GM12878 (cell line): ENCODE measurements around the gene ETHE1. TPM values are rescaled to one million over a fixed set of nuclear protein-coding genes. Genes with fewer than 3 reads are reported as not detected.
"Not testable (repeated sequence)": the region's sequence is repeated elsewhere in the genome, so short reads cannot be mapped to it uniquely, and the experiment has no call there.

Experiments used
- ATAC-seq: fragments of 200-7000 bp; cut with Tn5 transposase; 3 replicates; pipeline ENCODE4 v1.9.1; 2020; ENCODE audit warnings: mild to moderate bottlenecking, moderate library complexity
- BruUV-seq: library from RNA; stranded (reverse); fragments of 400-500 nt; replicated peaks from 2 replicates; lab custom pipeline; 2021; lab: Mats Ljungman, UMichigan
- CTCF ChIA-PET: fragments of 300-600 bp; sonication (Branson Sonifier 250); formaldehyde crosslinking; extraction: SDS; loops from one replicate; lab custom pipeline; 2021; ENCODE audit warnings: inconsistent platforms; lab: Yijun Ruan, JAX
- POLR2A ChIA-PET: fragments of 350-600 bp; formaldehyde crosslinking; extraction: SDS; loops from one replicate; lab custom pipeline; 2021; ENCODE audit warnings: inconsistent platforms; lab: Charles Lee
- RAD21 ChIA-PET: fragments of 300-600 bp; sonication (Branson Sonifier 250); formaldehyde crosslinking; loops from one replicate; lab custom pipeline; 2023; ENCODE audit warnings: antibody characterized with exemption; ENCODE audit not compliant: unreplicated experiment; lab: Charles Lee
- SMC1A ChIA-PET: fragments of 300-600 bp; sonication (Branson Sonifier 250); formaldehyde crosslinking; loops from one replicate; lab custom pipeline; 2023; ENCODE audit not compliant: unreplicated experiment, uncharacterized antibody; lab: Charles Lee
- DNase-seq: peaks from one replicate; pipeline ENCODE4 v3.0.0-alpha.2; 2011; ENCODE audit warnings: low read depth, low spot score
- FAIRE-seq: peaks from 3 replicates; lab custom pipeline; 2011; peaks lifted over from hg19 to GRCh38; lab: Jason Lieb, UNC
- H2AFZ ChIP-seq: 2 replicates; pipeline ENCODE4 v1.6.0; 2011; ENCODE audit warnings: low read depth, low read length, control low read depth; ENCODE audit not compliant: control insufficient read depth
- H3K27ac ChIP-seq: 2 replicates; pipeline ENCODE4 v1.5.1; 2011; ENCODE audit warnings: control low read depth; ENCODE audit not compliant: control insufficient read depth, insufficient read depth
- H3K27me3 ChIP-seq, 2 experiments: replicated peaks in 1 of 2; 2 replicates each; pipeline versions ENCODE4 v1.6.0 to v1.6.1; 2011; ENCODE audit warnings: low read length in 1 of 2; ENCODE audit not compliant: control insufficient read depth in 2 of 2, insufficient read depth in 2 of 2
- H3K36me3 ChIP-seq, 2 experiments: 2 replicates each; pipeline ENCODE4 v1.5.1; 2011; ENCODE audit warnings: low read length in 1 of 2; ENCODE audit not compliant: control insufficient read depth in 2 of 2, insufficient read depth in 2 of 2
- H3K4me1 ChIP-seq: 2 replicates; pipeline ENCODE4 v1.6.1; 2011; ENCODE audit warnings: mild to moderate bottlenecking, low read length, moderate library complexity, mixed read lengths; ENCODE audit not compliant: control insufficient read depth, insufficient read depth
- H3K4me2 ChIP-seq: 2 replicates; pipeline ENCODE4 v1.6.0; 2011; ENCODE audit warnings: control low read depth; ENCODE audit not compliant: control insufficient read depth, insufficient read depth
- H3K4me3 ChIP-seq: fragments of 200-600 bp; sonication (generic); 2 replicates; pipeline ENCODE4 v1.5.1; 2016
- H3K79me2 ChIP-seq: 2 replicates; pipeline ENCODE4 v1.6.0; 2011; ENCODE audit warnings: low read length; ENCODE audit not compliant: control insufficient read depth, insufficient read depth
- H3K9ac ChIP-seq: 2 replicates; pipeline ENCODE4 v1.8.0; 2011; ENCODE audit warnings: low read length, control low read depth, mixed read lengths; ENCODE audit not compliant: control insufficient read depth, insufficient read depth
- H3K9me3 ChIP-seq: replicated peaks from 3 replicates; pipeline ENCODE4 v1.5.1; 2011; ENCODE audit warnings: mild to moderate bottlenecking, low read length; ENCODE audit not compliant: control insufficient read depth, insufficient read depth
- H4K20me1 ChIP-seq: 2 replicates; pipeline ENCODE4 v1.6.0; 2011; ENCODE audit not compliant: control insufficient read depth, insufficient read depth
- ATF7 ChIP-seq: fragments of 450-650 bp; IDR thresholded peaks from 2 replicates; pipeline ENCODE4 v1.6.1; 2016; ENCODE audit warnings: low read depth, mild to moderate bottlenecking
- NFYB ChIP-seq: IDR thresholded peaks from 2 replicates; pipeline ENCODE4 v1.6.1; 2011; ENCODE audit warnings: low read depth, mild to moderate bottlenecking, low read length, improper control_type of control experiment, moderate library complexity; ENCODE audit not compliant: insufficient read depth
- in situ Hi-C: fragments of 300-500 bp; cut with MboI; formaldehyde crosslinking; loops from 9 replicates; pipeline ENCODE4 v1.14.3; 2018; ENCODE audit warnings: mixed read lengths
- intact Hi-C: fragments of 100-400 bp; cut with micrococcal nuclease; formaldehyde crosslinking; loops from one replicate; pipeline ENCODE4 v1.14.2; 2022; ENCODE audit not compliant: unreplicated experiment
- polyA plus RNA-seq, 11 experiments: library from polyadenylated mRNA; depleted of rRNA in 4 of 11; unstranded in 6 of 11; stranded (reverse) in 5 of 11; fragments of >200 nt; fragmentation: Nextera tagmentation in 4 of 11; fragmentation: Illumina TruSeq in 1 of 11; extraction: Ambion mirVana in 4 of 11; extraction: Trizol in 1 of 11; gene quantifications; 1 replicate in 1 of 11; 2 replicates in 10 of 11; pipeline versions ENCODE4 v1.2.1 to v1.2.3, GENCODE V29; 2011 to 2016; ENCODE audit warnings: inconsistent platforms in 2 of 11, missing spikeins in 2 of 11, low read depth in 1 of 11
- total RNA-seq, 4 experiments: library from RNA; depleted of rRNA in 3 of 4; stranded (reverse); fragments of >200 nt in 3 of 4; fragmentation: Illumina TruSeq in 1 of 4; extraction: Trizol in 1 of 4; gene quantifications; 2 replicates each; pipeline versions ENCODE4 v1.2.1 to v1.2.3, GENCODE V29; 2013 to 2021
- TF ChIP-seq, protein P1 (sequence below): fragments of 450-650 bp; IDR thresholded peaks from 2 replicates; pipeline ENCODE4 v1.6.1; 2018; ENCODE audit warnings: mild to moderate bottlenecking, low read depth, moderate library complexity; ENCODE audit not compliant: partially characterized antibody

Gene ETHE1
- total and polyA plus RNA-seq, 10 of the 15 experiments (the other 5 are each of a cell fraction or from before 2014, with no cell fraction given): 22.1 to 155 (median 52.7) TPM

DNA sequence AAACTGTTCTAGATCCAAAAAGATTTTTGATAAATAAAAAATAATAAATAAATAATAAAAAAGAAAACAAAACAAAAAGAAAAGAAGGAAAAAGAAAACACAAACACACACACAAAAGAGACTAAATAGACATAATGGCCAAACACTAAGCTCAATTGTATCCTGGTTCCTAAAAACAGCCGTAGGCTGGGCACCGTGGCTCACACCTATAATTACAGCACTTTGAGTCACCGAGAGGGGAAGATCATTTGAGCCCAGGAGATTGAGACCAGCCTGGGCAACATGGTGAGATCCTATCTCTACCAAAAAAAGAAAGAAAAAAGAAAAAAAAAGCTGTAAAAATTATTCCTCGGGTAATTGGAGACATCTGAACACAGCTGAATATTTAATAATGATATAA is 8.9 kb downstream of the ETHE1 start (continued):
- TF ChIP-seq, protein P1, sequence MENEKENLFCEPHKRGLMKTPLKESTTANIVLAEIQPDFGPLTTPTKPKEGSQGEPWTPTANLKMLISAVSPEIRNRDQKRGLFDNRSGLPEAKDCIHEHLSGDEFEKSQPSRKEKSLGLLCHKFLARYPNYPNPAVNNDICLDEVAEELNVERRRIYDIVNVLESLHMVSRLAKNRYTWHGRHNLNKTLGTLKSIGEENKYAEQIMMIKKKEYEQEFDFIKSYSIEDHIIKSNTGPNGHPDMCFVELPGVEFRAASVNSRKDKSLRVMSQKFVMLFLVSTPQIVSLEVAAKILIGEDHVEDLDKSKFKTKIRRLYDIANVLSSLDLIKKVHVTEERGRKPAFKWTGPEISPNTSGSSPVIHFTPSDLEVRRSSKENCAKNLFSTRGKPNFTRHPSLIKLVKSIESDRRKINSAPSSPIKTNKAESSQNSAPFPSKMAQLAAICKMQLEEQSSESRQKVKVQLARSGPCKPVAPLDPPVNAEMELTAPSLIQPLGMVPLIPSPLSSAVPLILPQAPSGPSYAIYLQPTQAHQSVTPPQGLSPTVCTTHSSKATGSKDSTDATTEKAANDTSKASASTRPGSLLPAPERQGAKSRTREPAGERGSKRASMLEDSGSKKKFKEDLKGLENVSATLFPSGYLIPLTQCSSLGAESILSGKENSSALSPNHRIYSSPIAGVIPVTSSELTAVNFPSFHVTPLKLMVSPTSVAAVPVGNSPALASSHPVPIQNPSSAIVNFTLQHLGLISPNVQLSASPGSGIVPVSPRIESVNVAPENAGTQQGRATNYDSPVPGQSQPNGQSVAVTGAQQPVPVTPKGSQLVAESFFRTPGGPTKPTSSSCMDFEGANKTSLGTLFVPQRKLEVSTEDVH: no peak
- no peak for TF ChIP-seq NFYB
- TF ChIP-seq ATF7: no peak

DNA sequence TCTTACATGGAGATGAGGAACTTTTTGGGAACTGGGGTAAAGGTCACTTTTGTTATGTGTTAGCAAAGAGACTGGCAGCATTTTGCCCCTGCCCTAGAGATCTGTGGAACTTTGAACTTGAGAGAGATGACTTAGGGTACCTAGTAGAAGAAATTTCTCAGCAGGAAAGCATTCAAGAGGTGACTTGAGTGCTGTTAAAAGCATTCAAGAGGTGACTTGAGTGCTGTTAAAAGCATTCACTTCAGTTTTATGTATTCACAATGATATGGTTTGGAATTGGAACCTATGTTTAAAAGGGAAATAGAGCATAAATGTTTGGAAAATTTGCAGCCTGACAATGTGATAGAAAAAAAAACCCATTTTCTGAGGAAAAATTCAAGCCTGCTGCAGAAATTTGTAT is 14.6 kb downstream of the ETHE1 start:
- H3K36me3 ChIP-seq, FAIRE-seq, BruUV-seq, H2AFZ ChIP-seq, DNase-seq, H4K20me1 ChIP-seq, H3K4me3 ChIP-seq, CTCF ChIA-PET, H3K27ac ChIP-seq, H3K79me2 ChIP-seq, H3K9me3 ChIP-seq, H3K9ac ChIP-seq, ATAC-seq, SMC1A ChIA-PET, RAD21 ChIA-PET, H3K27me3 ChIP-seq, POLR2A ChIA-PET, intact Hi-C loops, H3K4me2 ChIP-seq, H3K4me1 ChIP-seq, in situ Hi-C loops: not testable (repeated sequence)
